HEK293T (cell line): Measurements from ENCODE around the gene MBD4.
"Not testable (repeated sequence)": the region's sequence is repeated elsewhere in the genome, so short reads cannot be mapped to it uniquely, and the experiment has no call there.

Experiments used
- CTCF ChIA-PET: fragments of 350-600 bp; formaldehyde crosslinking; extraction: SDS; loops from one replicate; lab custom pipeline; 2021; ENCODE audit warnings: antibody characterized with exemption, inconsistent platforms; lab: Yijun Ruan, JAX
- POLR2A ChIA-PET: fragments of 350-600 bp; formaldehyde crosslinking; extraction: SDS; loops from one replicate; lab custom pipeline; 2020; ENCODE audit warnings: antibody characterized with exemption, inconsistent platforms; lab: Yijun Ruan, JAX
- DNase-seq: peaks from one replicate; pipeline ENCODE4 v3.0.0; 2012; ENCODE audit warnings: mixed read lengths; ENCODE audit errors: extremely low spot score
- ARNT ChIP-seq: fragments of 450-650 bp; IDR thresholded peaks from 2 replicates; pipeline ENCODE4 v1.6.1; 2017; ENCODE audit warnings: mild to moderate bottlenecking
- BHLHE40 ChIP-seq: fragments of 450-650 bp; IDR thresholded peaks from 2 replicates; pipeline ENCODE4 v1.6.1; 2016; ENCODE audit warnings: mild to moderate bottlenecking, moderate library complexity, borderline replicate concordance
- CTBP1 ChIP-seq: fragments of 450-650 bp; IDR thresholded peaks from 2 replicates; pipeline ENCODE4 v1.6.1; 2016; ENCODE audit warnings: borderline replicate concordance
- ELF4 ChIP-seq: fragments of 450-650 bp; IDR thresholded peaks from 2 replicates; pipeline ENCODE4 v1.6.1; 2017; ENCODE audit warnings: antibody characterized with exemption
- FOXA1 ChIP-seq: fragments of 450-650 bp; IDR thresholded peaks from 2 replicates; pipeline ENCODE4 v1.6.1; 2016; ENCODE audit warnings: mild to moderate bottlenecking
- FOXK2 ChIP-seq: fragments of 450-650 bp; IDR thresholded peaks from 2 replicates; pipeline ENCODE4 v1.6.1; 2016; ENCODE audit warnings: mild to moderate bottlenecking
- FOXM1 ChIP-seq: fragments of 450-650 bp; IDR thresholded peaks from 2 replicates; pipeline ENCODE4 v1.6.1; 2017; ENCODE audit warnings: mild to moderate bottlenecking, borderline replicate concordance
- HDGF ChIP-seq: fragments of 450-650 bp; IDR thresholded peaks from 2 replicates; pipeline ENCODE4 v1.6.1; 2017; ENCODE audit warnings: antibody characterized with exemption, borderline replicate concordance
- L3MBTL2 ChIP-seq: fragments of 450-650 bp; conservative IDR thresholded peaks from 2 replicates; pipeline ENCODE4 v1.6.1; 2016; ENCODE audit warnings: mild to moderate bottlenecking
- LEF1 ChIP-seq: fragments of 450-650 bp; IDR thresholded peaks from 2 replicates; pipeline ENCODE4 v1.6.1; 2017; ENCODE audit warnings: mild to moderate bottlenecking, borderline replicate concordance
- NFRKB ChIP-seq: fragments of 450-650 bp; IDR thresholded peaks from 2 replicates; pipeline ENCODE4 v1.6.1; 2016; ENCODE audit warnings: mild to moderate bottlenecking, moderate library complexity
- SP1 ChIP-seq: fragments of 450-650 bp; IDR thresholded peaks from 2 replicates; pipeline ENCODE4 v1.6.1; 2017
- SUZ12 ChIP-seq: fragments of 450-650 bp; IDR thresholded peaks from 2 replicates; pipeline ENCODE4 v1.6.1; 2016; ENCODE audit warnings: mild to moderate bottlenecking
- TARDBP ChIP-seq: fragments of 450-650 bp; IDR thresholded peaks from 2 replicates; pipeline ENCODE4 v1.6.1; 2016
- ZNF384 ChIP-seq: fragments of 450-650 bp; IDR thresholded peaks from 2 replicates; pipeline ENCODE4 v1.6.1; 2016
- TF ChIP-seq, protein P1 (sequence below): fragments of 450-650 bp; IDR thresholded peaks from 2 replicates; pipeline ENCODE4 v1.6.1; 2016

Gene MBD4

DNA sequence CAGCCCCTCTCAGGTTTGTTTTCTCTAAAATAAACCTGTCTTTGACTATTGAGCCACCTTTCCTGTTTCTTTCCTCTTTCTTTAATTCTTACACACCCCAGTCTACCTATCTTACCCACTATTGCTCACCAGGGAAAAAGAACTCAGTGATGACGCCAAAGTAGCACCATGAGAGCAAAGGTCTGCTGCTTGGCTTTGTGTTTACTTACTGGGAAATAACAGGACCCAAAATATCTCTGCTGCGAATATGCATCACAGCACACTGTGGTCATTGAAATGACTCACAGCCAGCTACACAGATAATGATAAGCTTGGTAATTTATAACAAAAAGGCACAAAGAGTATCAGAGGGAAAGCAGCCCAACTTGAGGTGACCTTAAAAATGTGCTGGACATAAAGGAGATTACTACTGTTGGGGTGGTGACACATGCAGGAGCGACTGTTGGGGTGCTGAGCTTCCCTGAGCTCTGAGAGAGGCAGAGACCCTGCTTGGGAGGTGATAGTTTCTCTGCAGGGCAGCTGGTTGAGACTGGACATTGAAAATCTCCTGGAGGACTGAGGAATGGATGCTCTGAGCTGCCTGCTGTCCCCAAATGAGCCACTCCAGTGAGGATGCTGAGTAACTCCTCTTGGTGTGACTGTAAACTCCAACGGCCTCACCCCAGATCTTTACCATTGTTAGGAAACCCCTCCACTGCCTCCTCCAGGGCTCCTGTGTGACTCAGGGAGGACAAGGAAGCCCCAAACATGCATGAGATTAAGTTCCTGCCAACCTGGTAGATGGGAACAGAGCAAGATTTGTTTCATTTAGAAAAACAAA is 25.9 kb downstream of the MBD4 start:
- no peak for DNase-seq
- TF ChIP-seq, protein P1, sequence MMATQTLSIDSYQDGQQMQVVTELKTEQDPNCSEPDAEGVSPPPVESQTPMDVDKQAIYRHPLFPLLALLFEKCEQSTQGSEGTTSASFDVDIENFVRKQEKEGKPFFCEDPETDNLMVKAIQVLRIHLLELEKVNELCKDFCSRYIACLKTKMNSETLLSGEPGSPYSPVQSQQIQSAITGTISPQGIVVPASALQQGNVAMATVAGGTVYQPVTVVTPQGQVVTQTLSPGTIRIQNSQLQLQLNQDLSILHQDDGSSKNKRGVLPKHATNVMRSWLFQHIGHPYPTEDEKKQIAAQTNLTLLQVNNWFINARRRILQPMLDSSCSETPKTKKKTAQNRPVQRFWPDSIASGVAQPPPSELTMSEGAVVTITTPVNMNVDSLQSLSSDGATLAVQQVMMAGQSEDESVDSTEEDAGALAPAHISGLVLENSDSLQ = no peak
- TF ChIP-seq SP1 (no peak), TARDBP (no peak), LEF1 (no peak), CTBP1 (no peak), L3MBTL2 (no peak), ARNT (no peak), ELF4 (no peak), FOXA1 (no peak), BHLHE40 (no peak), HDGF (no peak), FOXM1 (no peak), SUZ12 (no peak), FOXK2 (no peak), NFRKB (no peak), ZNF384 (no peak)
- CTCF ChIA-PET = no interaction called here
- POLR2A ChIA-PET = interaction anchor here (1.4 to 4.1 kb wide), 2 partner anchors 11 to 26 kb away, joined by 3 to 15 read pairs; partner anchors contain the start of genes IFT122 and MBD4

DNA sequence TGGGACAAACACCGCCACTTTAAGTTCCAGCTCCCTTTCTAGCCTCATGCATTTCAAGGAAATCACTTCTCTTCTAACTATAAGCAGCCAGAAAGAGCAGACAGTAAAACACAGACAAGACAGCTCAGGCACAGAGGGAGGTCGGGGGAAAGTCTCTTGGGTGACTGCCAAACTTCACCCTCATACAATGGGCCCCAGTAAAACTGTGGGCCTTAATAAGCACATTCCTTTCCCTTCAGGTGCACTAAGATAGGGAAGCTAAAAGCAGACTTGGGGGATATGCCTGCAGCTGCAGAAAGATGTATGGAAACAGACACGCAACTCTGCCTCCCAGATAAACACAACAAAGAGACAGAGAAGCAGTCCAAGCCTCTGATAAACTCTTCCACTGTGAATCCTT is 26.5 kb downstream of the MBD4 start:
- CTCF ChIA-PET, DNase-seq: not testable (repeated sequence)
- POLR2A ChIA-PET = interaction anchor here (1.4 to 4.1 kb wide), 2 partner anchors 10 to 27 kb away, joined by 3 to 15 read pairs; partner anchors contain the start of genes IFT122 and MBD4

DNA sequence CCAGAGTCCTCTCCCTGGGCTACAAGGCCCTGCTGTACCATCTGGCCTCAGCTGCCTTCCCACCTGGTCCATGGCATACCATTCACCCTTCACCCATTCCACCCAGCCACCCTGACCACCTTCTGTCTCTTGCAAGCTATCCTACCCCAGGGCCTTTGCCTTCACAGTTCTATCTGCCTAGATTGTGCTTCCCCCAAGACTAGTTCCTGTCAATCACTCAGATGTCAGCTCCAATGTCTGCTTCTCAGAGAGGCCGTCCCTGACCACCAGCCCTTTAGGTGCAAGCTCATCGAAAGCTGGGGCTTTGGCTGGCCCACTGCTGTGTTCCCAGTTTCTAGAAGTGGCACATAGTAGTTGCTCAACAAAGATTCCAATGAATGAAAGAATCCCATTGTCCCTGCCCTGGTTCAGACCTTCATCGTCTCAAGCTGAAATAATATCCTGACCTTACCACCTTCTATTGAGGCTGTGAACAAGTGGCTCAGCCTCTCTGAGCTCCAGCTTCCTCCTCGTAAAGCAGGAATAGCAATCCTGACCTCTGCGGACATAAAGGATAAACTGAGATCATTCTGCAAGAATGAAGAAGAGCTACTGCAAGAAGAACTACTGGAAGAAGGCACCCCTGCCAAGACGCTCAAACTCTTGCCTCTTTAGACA is 27.1 kb downstream of the MBD4 start:
- ChIA-PET CTCF (interaction anchor here (0.7 to 0.8 kb wide), 2 partner anchors 25 to 29 kb away, joined by 3 to 4 read pairs; no protein-coding TSS in a partner anchor), POLR2A (interaction anchor here (1.4 to 4.1 kb wide), 2 partner anchors 10 to 27 kb away, joined by 3 to 15 read pairs; partner anchors contain the start of genes IFT122 and MBD4)
- no peak for DNase-seq
- TF ChIP-seq LEF1 = no peak
- TF ChIP-seq FOXK2 = no peak
- no peak for TF ChIP-seq FOXA1
- TF ChIP-seq NFRKB = no peak
- TF ChIP-seq L3MBTL2 = no peak
- no peak for TF ChIP-seq CTBP1
- TF ChIP-seq ZNF384 = no peak
- no peak for TF ChIP-seq SUZ12
- TF ChIP-seq FOXM1 = no peak
- TF ChIP-seq, protein P1 = no peak
- TF ChIP-seq ELF4 = no peak
- TF ChIP-seq SP1 = no peak
- TF ChIP-seq ARNT = no peak
- no peak for TF ChIP-seq TARDBP
- no peak for TF ChIP-seq BHLHE40
- TF ChIP-seq HDGF = no peak

DNA sequence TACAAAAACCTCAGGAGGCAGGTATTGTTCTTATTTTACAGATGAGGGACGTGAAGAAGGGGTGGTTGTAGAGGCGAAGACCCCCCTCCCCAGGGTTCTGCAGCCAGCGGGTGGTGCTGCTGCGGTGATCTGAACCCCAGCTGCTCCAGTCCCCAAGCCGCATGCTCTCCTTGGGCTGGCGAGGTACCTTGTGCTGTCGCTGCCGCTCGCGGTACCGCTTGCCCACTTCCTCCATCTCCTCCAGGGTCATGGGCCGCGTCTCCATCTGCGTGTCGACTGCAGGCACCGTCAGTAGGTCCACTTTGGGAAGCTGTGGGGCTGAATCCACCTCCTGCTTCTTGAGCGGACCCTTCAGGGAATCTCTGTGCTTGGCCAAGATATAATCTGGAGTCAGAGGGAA is 28.8 kb downstream of the MBD4 start:
- CTCF ChIA-PET = no interaction called here

DNA sequence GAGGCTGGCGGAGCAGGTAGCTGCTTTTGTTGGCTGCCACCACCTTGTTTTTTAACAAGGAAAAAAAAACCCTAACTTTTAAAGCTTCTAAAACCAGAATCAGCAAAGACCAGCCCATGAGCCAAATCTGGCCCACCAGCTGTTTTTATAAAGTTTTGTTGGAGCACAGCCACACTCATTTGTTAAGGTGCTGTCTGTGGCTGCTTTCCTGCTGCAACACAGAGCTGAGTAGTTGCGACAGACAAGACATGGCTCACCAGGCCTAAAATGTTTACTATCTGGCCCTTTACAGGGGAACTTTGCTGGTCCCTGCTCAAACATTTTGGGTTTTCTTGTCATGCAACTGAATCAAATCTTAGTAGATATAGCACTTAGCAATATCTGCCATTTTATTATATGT is 30.2 kb downstream of the MBD4 start:
- TF ChIP-seq ELF4 (no peak), FOXA1 (no peak), LEF1 (no peak), SUZ12 (no peak), L3MBTL2 (no peak), HDGF (no peak), CTBP1 (no peak), NFRKB (no peak), SP1 (no peak), BHLHE40 (no peak), TARDBP (no peak), FOXK2 (no peak)
- TF ChIP-seq, protein P1 = no peak
- no peak for DNase-seq
- CTCF ChIA-PET = interaction anchor here (1.8 kb wide), 1 partner anchor 10 kb away, joined by 5 read pairs; no protein-coding TSS in a partner anchor
- POLR2A ChIA-PET = no interaction called here

More for the DNA sequence above, 28.8 kb downstream of the MBD4 start:
- TF ChIP-seq SP1 (no peak), FOXA1 (no peak), ZNF384 (no peak), SUZ12 (no peak), HDGF (no peak)
- POLR2A ChIA-PET = no interaction called here
- DNase-seq = no peak

DNA sequence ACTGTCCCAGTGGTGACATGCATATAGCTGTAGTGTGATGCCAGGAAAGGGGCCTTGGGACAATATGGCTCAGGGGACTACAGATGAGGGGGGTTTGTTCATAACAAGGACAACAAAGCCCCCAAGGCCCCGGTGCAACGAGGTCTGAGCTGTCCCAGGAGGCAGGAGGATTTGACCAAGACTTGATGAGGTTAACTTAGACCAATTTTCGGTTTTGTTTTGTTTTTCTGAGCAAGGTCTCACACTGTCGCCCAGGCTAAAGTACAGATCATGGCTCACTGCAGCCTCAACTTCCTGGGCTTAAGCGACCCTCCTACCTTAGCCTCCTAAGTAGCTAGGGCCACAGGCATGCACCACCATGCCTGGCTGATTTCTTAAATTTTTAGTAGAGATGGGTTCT is 35.1 kb downstream of the MBD4 start:
- no peak for DNase-seq
- ChIA-PET POLR2A (interaction anchor here (2.0 kb wide), 1 partner anchor 35 kb away, joined by 7 read pairs; the partner anchor contains the start of genes IFT122 and MBD4), CTCF (no interaction called here)
- TF ChIP-seq FOXM1 (no peak), SP1 (no peak), HDGF (no peak), FOXK2 (no peak), LEF1 (no peak), CTBP1 (no peak), NFRKB (no peak), FOXA1 (no peak), L3MBTL2 (no peak), ZNF384 (no peak), ELF4 (no peak)
- TF ChIP-seq, protein P1 = no peak
